ENCODE results near the gene PTPRG.

Gene PTPRG

GRCh38 chr3:61774279-61774890 lies 213.0 kb downstream of the PTPRG start:
- no peak for DNase-seq

DNA sequence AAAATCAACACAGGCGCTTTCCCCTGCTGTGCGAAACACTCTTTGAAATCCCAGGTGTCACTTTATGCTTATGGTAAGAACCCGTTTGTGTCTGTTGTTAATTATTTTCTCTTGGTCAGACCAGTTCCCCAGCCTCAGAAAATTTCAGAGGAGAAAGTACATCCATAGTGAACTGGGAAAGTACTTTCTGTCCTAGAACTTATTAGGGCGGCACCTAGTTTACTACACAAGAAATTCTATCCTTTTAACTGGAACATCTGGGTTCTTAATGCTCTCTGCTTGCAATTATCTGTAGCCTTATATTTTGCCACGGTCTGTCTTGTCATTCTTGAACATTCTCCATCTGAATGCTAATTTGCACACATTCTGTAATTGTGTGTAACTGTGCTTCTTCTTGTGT lies 215.0 kb downstream of the PTPRG start:
- DNase-seq: no peak

- no peak for DNase-seq
Observed at GRCh38 chr3:61777483-61777882, 216.1 kb downstream of the PTPRG start.

DNA sequence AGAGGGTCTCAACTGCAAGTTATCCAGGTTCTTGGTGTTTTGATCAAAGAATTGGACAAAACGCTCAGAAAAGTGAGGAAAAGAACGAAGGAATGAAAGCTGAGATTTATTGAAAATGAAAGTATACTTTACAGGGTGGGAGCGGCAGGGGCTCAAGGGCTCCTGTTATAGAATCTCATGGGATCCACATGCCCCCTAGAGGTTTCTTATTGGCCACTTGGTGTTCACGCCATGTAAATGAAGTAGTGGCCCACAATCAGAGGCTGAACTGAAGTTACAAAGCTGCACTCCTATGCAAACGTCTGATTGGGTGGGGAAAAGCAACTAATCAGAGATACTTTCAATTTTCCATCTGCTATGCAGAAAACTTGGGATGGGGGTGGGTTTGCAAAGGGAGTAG lies 216.7 kb downstream of the PTPRG start:
- no peak for DNase-seq

- DNase-seq: no peak
Observed at GRCh38 chr3:61780016-61780415, 218.6 kb downstream of the PTPRG start.

- no peak for DNase-seq
Observed at GRCh38 chr3:61780455-61781228, 219.3 kb downstream of the PTPRG start.

GRCh38 chr3:61783993-61784718 lies 222.8 kb downstream of the PTPRG start:
- DNase-seq: no peak

DNA sequence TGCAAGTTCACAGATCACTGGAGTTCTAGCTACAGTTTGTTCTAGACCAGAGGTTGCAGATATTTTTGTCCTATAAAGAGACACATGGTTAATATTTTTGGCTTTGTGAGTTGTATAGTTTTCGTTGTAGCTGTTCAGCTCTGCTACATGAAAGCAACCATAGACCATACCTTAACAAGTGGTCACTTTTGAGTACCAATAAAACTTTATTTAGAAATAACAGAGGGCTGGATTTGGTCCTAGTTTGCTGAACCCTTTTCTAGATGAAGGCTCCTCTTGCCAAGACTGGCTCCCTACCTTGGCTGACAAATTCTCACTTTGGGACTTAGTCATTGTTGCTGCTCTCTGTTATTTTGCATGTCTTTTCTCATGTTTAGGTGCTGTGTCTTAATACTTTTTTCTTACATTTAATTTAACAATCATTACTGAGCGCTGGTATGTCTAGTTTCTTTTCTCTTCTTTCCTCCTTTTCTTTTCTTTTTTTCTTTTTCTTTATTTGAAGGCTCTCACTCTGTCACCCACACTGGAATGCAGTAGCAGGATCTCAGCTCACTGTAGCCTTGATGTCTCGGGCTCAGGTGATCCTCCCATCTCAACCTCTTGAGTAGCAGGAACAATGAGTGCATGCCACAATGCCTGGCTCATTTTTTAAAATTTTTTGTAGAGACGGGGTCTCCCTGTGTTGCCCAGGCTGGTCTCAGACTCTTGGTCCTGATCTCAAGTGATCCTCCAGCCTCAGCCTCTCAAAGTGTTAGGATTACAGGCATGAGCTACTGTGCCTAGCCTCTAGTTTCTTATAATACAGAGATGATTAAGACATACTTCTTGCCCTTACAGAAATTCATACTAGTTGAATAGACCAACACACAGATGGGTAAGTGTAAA lies 227.5 kb downstream of the PTPRG start:
- no peak for DNase-seq

DNA sequence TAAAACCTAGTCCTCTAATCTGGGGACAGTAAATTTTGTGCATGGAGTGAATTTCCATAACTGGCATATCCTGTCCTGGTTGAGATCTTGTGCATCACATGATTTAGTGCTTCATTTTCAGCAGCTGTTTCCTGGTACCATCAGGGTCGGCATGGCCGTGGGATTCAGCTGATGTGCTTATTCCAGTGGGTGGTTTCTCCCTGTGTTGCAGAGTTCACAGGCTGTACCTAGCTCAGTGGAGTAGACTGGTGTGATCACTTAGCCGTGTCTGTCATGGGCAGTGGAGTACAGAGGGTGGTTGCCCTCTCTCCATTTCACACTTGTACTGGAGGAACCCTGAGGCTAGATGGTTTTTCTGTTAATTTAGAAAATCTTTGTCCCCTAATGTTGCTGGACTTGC lies 228.5 kb downstream of the PTPRG start:
- no peak for DNase-seq

- no peak for DNase-seq
Observed at GRCh38 chr3:61790411-61790810, 229.0 kb downstream of the PTPRG start.

DNA sequence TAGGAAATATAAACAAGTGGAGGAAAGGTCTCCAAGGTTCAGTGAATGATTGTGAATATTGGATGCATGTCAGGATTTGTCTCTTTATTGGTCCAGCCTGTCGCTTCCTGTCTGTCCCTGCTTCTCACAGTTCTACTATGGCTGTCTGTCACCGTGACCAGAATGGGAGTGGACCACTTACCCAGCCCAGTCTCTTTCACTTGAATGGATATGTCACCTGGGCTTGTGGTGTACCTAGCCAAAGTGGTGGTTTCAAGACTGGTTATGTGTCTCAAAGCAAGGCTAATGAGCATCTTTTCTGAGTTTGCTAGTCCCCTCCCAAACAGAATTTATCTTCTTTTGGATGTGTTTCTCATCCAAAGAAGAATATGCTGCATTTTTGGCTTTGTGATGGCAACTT lies 231.7 kb downstream of the PTPRG start:
- no peak for DNase-seq

DNA sequence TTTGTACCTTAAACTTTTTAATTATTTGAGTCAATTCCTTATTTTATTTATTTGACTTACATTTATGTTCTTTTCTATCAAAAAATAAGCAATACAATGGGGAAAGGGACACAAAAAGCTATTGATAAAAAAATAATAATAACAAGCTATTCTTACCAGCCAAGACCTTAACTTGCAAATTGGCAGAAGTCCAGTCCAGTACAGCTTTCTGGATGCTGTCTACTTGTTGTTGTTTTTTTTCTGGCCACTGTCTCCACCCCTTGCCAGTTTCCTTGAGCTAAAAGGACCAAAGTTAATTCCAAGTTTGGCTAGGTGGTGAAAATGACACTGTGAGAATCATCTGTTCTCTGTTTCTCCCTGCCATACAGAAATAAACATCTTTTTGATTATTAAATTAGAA lies 232.2 kb downstream of the PTPRG start:
- DNase-seq: no peak

DNA sequence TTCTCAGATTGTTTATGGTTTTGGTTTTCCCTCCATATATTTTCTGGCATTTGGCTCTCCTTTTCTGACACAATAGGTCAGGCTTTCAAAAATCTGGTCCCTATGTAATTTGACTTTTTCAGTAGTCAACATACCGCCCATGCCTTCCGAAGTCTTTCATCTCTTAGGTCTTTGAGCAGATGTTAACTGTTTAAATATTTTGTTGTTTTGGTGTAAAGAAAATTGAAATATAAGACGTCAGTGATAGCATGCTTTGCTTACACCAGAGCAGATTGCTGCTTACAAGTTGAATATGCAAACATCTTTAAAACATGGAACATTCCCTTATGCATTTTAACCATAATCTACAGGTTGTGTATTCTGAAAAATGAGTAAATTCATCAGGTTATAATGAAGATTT lies 233.0 kb downstream of the PTPRG start:
- DNase-seq: no peak

DNA sequence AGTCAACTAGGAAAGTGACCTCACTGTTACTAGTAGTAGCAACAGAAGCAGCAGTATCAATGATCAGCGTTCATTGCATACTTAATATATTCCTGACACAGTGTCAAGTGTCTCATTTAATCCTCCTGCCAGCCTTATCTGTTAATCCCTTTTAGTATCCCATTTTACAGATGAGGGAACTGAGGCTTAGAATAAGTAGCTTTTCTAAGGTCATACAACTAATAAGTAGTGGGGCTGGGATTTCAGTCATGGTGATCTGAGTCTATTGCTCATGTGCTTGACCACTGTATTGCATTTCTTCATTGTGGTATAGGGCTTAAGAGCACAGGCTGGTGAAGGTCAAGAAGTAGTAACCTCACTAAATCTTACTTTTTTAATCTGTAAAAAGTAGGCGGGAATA lies 233.6 kb downstream of the PTPRG start:
- DNase-seq: no peak

DNA sequence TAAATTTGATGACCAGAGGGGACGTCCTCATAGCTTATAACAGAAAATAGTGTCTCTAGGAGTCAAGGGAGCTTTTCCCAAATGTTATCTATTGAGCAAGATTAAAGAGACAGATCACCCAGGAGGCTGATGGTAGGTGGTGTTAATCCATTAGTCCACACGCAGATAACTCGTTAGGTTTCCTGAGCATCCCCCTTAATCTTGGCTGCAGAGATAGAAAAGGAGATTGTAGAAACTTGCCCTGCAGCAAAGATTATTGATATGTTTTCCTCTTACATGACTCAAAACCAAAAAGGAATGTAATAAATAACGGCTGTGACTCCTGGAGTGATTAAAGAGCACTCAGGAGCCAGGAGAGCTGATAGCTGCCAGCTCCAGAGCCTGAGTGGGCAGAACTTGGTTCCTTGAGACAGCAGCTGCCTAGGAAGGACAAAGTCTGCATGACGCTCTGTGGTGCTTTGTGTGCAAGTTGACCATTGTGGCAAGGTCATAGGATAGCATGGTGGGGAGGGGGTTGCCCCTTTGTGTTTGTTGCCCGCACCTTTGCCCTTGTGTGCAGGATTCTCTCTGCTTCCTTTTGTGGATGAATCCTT lies 234.8 kb downstream of the PTPRG start:
- DNase-seq: no peak

DNA sequence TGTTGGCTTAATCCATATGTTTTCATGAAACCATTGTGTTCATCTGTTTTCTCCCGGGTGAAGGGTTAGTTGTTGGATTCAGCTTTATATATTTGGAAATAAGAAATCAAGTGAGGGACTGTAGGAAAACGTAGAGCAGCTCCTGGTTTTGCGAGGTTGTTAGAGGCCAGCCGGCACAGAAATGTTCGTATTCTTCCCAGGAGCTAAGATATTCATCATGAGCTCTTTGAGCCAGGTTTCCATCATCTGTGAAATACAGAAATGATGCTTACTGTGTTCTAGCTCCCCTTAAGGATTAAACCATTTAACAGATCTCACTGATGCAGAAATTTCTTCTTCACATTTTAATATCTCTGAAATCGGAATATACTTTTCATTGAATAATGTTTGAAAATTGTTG lies 235.5 kb downstream of the PTPRG start:
- DNase-seq: no peak

DNA sequence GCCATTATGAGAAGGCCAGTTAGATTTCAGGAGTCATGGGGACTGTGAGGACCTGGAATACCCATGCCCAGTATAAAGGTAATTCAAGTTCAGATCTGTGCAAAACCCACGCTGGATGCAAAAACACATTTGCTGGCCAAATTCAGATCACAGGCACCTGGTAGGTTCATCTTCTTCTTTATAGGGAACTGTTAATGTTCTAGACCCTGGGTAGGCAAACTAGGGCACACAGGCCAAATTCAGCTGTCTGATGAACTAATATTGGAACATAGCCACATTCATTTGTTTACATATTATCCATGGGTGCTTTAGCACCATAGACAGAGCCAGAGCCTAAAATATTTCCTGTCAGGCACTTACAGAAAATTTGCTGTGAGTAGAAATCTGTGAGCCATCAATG lies 241.4 kb downstream of the PTPRG start:
- peak; percentile 24 for DNase-seq

- DNase-seq: peak; percentile 52
Observed at GRCh38 chr3:61803983-61804382, 242.6 kb downstream of the PTPRG start.

DNA sequence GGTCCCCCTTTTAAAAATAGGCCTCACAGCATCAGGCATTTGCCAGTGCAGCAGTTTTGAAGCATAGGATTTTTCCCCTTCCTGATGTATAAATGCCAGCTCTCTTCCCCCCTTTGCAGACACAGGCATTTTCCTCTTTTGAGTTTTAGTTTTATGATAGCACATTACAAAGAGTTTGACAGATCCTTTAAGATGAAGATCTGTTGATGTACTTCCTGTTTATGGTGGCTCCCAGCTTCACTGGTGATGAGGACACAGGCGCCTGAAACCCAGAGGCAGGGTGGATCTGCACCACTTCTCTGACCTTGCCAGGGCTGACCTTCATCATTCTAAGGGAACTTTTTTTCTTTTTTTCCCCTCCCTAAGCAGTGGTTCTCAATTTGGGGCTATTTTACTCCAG lies 243.4 kb downstream of the PTPRG start:
- no peak for DNase-seq

DNA sequence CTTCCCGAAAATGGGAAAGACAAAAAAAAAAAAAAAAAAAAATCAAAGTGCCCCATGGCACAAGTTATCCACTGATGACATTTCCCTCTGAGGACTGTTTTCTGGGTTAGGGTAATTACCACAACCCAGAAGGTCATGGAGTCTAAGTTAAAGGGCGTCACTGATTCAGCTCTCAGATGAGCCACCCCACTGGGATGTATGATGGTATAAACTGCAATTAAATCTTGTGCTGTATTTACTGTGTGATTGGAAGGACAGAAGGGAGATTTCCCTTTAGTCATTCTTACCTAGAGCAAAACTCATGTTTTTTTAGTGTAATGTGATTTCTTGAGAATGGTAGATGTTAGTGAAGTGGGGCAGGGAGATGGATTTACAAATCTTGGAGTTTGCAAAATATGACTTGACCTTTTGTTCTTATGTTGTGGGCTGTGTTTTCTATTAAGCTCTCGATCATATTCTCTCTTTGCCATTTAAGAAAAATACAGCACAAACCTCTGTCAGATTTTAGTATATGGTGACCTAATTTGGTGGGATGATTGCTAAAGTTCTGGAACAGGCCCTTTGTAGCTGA lies 244.2 kb downstream of the PTPRG start:
- peak; percentile 50 for DNase-seq

- DNase-seq: no peak
Observed at GRCh38 chr3:61806810-61807209, 245.4 kb downstream of the PTPRG start.

DNA sequence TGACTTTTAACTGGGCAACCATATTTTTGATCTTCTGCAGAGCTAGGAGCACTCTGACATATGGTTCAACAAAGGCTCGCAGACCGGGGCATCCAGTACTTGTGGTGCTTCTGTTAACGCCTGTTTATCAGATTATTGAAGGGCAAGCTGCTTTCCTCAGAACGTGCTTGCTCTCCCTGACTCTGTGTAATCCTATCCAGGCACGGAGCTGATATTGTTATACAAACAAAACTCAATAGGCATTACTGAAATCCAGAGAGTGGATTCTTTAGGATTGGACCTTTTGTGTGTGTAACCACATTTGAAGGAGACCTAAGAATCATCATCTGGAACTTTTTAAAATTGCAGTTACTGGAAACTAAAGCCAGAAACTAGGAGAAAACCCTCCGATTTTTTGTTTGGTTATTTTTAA lies 246.5 kb downstream of the PTPRG start:
- DNase-seq: peak; percentile 54

All from NCI-H146 (cell line).